M059J (cell line): ENCODE data around the gene MAPK4. TPM values are rescaled to one million over a fixed set of nuclear protein-coding genes. Genes with fewer than 3 reads are reported as not detected.
"Not testable (repeated sequence)": the region's sequence is repeated elsewhere in the genome, so short reads cannot be mapped to it uniquely, and the experiment has no call there.

Source experiments
- DNase-seq: peaks from one replicate; pipeline ENCODE4 v3.0.0-alpha.2; 2012; ENCODE audit warnings: low read depth
- total RNA-seq: library from RNA; depleted of rRNA; stranded (reverse); fragments of >200 nt; shearing (Covaris generic); gene quantifications from 2 replicates; pipeline ENCODE4 v1.2.3, GENCODE V29; 2014; rRNA removed

MAPK4 gene
- total RNA-seq: not detected in 2 replicates

DNA sequence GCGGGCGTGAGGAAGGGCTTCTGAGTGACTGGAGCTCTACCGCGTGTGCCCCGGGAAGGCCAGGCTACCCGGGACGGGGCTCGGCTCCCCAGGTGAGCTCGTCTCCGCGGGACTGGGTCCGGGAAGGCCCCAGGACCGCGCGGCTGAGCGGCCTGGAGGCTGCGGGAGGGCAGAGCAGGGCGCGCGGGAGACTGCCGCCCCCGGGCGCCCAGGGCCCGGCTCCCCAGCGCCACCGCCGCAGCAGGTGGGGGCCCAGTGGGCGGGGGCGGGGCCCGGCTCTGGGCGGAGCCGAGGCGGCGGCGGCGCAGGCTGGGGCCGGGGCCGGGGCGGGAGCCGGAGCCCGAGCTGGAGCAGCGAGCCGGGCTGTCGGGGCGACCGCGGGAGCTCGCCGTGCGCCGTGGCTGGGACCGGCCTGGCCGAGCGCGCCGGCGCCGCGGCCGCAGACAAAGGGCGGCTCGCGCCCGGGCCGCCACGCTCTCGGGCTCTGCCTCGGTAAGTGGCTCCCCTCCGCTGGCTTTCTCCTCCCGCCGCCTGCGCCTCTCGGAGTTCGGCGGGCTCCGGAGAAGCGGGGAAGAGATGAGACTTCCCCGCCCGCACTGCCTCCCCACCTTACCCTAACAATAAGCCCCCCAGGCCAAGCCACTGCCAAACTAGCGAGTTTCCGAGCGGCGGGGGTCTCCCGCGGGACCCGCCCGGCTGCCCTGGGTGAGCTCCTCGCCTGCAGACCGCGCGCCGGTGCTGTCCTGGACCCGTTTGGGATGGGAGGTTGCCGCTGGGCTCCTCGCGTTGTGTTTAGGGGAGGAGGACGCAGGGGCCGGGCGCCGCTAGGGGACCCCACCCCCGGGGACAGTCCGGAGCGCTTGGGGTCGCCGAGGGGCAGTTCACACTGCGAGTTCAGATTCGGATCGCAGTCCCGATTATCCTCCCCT, at the start of gene MAPK4:
Gene MAPK4 (plus strand): TSS at position 336 of the 929 bp plus-strand sequence. CDS start 103,872 bp downstream, outside the sequence.
- DNase-seq: peak; percentile 7

DNA sequence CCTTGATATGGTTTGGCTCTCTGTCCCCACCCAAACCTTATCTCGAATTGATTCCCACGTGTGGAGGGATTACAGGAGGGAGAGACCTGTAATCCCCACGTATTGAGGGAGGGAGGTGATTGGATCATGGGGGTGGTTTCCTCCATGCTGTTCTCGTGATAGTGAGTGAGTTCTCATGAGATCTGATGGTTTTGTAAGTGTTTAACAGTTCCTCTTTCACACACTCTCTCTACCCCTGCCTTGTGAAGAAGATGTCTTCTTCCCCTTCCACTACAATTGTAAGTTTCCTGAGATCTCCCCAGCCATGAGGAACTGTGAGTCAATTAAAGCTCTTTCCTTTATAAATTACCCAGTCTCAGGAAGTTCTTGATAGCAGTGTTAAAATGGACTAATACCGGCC, 42.6 kb upstream of the MAPK4 start:
- not testable (repeated sequence) for DNase-seq

DNA sequence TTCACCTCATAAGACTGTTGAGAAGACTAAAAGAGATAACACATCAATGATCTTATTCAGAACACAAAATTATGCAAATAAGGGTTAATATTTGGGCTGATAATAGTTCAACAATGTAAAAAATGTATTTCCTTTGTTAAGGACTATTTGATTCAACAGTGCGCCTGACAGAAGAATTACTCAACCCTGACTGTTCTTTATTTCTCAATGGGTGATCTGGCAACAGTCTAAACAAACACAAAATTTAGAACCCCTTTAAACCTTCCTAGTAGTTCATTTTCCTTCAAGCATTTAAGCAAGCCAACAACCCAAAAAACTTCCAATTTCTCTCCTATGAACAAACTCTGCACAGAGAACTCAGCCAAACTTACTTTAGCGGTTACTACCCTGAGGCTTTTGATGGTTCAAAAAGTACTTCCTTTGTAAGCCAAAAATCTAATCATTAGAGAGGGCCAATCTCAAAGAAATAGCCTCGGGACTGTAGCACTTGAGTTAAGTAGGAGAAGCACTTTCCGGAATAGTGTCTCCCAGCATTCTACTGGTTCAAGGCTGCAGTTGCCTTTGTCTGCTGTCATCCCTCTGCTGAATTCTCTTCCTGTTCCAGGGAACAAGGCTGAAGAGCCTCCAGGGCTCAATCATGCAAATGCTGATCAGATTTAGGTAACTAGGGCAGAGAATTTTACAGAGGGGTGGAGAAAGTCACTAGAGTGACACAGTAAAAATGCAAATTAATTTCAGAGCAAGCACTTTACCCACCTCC, 40.9 kb upstream of the MAPK4 start:
- DNase-seq: no peak

DNA sequence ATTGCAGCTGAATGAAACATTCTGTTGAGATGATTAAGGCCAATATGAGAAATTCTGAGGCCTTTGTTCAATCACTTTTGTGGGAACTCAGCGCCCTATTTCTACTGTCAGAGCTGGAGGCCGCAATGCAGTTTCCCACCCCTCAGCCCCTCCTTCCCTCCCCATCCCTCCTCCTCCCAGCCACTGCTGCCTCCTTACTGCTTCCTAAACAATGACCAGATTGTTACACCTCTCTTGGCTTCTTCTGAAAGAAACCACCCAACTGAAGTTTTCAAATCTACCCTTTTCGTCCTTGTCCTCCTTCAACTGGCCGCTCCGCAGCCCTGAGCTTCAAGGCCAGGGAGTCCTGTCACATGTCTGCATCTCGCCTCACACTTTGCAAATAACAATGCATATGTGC, 36.7 kb upstream of the MAPK4 start:
- no peak for DNase-seq

DNA sequence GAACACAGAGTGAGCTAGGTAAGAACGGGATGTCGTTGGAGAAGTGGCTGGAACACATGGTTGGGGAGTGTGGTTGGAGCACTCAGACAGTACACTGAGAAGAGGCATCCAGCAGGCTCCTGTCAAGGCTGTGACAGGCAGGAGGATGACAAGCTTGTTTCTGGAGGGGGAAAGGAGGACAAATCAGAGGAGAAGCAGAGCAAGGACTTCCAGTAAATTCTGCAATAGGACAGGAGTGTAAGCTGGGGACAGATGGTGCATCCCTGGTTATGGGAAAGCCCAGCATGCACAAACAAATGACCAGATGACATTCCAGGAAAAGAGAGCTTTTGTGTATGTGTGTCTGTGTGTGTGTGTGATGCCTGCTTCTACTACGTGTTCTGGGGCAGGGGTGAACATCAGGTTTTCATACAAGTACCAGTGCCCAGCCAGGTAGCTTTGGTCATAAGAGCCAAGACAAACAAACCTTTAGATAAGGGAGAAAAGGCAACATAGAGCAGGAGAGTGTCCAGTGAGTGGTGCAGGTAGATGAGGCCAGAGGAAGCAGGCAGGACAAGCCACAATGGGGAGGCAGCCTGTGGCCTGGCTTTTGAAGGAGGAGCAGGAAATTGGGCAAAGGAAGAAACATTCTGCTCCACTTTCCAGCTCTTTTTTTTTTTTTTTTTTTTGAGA, 32.1 kb upstream of the MAPK4 start:
- DNase-seq: no peak

DNA sequence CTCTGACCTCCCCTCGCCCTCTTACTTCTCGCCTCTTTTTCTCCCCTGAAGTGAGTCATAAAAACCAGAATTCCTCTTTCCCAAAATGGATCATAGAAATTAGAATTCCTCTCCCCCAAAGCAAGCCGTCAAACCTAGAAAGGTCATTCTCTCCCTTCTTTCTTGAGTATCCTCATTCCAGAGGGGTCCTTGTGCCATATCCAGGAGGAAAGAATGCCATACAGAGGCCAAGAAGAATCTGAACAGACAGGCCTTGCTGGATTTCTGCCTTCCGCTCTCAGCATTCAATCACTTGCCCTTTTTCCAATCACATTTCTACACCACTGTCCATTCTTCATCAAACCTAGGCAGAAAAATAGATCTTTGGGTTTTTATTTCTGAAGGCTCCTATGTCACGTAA, 31.1 kb upstream of the MAPK4 start:
- no peak for DNase-seq

DNA sequence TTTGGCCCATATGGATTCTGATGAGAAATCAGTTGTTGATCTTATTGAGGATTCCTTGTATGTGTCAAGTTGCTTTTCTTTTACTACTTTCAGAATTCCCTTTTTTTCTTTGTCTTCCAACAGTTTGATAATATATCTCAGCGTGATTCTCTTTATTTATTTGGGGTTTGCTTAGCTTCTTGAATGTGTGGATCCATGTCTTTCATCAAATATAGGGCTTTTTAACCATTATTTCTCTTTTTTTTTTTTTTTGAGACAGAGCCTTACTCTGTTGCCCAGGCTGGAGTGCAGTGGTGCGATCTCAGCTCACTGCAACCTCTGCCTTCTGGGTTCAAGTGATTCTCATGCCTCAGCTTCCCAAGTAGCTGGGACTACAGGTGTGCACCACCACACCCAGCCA, 26.1 kb upstream of the MAPK4 start:
- not testable (repeated sequence) for DNase-seq

DNA sequence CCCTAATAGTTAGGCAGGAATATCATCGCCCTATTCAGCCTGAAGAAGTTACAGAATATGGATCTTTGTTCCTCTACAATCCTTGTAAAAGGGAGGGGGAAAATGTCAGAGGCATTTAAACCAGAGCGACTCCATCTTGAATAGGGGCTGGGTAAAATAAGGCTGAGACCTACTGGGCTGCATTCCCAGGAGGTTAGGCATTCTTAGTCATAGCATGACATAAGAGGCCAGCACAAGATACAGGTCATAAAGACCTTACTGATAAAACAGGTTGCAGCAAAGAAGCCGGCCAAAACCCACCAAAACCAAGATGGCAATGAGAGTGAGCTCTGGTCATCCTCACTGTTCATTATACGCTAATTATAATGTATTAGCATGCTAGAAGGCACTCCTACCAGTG, 15.4 kb upstream of the MAPK4 start:
- DNase-seq: not testable (repeated sequence)

DNA sequence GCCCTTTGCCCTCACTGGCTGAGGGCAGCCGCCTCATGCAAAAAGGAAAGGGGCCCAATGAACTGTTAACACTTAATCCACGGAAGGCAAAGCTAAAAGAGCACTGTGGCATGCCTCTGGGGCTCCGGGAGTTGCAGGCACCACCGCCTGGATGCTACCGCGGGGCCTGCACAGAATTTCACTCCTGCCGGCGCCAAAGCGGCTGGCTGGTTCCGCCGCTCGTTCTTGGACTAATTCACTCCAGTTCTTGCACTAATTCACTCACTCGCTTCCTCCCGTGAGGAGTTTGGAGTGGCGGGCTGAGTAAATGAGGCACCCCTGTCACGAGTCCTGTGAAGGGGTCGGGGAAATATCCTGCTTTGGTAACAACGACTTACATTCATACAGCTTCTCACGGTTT, 14.0 kb upstream of the MAPK4 start:
- DNase-seq: no peak

DNA sequence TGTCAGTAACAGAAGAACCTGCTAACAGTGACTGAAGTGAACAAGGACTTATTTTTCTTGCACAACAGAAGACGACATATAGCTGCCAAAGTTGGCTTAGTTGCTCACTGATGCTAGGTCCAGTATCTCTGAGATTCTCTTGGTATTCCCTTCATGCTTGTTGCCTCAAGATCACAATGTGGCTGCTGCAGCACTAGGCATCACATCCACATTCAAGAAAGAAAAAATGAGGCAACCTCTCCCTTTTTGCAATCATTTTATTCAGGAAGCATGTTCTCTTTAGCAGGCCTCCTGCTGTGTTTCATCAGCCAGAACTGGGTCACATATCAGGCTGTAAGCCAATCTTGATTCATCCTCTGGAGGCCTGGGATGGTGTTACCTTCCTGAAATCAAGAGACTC, 11.7 kb upstream of the MAPK4 start:
- DNase-seq: no peak

DNA sequence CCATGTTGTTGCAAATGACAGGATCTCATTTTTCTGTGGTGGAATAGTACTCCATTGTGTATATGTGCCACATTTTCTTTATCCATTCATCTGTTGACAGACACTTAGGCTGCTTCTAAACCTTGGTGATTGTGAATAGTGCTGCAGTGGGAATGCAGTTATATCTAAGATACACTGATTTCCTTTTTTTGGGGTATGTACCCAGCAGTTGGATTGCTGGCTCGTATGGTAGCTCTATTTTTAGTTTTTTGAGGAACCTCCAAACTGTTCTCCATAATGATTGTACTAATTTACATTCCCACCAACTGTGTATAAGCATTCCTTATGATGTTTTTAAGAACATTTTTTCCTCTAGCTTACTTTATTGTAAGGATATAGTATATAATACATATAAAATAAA, 8.2 kb upstream of the MAPK4 start:
- DNase-seq: not testable (repeated sequence)

DNA sequence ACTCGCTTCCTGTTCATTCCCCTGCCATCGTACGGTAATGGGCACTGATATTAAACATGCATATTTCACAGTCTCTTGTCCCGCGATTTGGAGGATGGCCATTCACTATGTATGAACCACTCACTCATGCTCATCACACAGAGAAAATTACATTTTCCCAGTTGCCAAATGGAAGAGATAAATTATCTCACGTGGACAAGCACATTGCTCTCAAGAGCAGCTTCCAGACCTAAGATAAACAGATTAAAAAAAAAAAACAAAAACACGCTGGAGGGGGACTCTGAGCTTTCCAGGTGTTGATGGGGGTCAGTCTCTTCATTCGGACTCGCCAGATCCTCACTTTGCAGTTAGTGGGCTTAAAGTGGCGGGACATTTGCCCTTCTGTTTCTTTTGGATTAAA, 1.7 kb upstream of the MAPK4 start:
- no peak for DNase-seq

DNA sequence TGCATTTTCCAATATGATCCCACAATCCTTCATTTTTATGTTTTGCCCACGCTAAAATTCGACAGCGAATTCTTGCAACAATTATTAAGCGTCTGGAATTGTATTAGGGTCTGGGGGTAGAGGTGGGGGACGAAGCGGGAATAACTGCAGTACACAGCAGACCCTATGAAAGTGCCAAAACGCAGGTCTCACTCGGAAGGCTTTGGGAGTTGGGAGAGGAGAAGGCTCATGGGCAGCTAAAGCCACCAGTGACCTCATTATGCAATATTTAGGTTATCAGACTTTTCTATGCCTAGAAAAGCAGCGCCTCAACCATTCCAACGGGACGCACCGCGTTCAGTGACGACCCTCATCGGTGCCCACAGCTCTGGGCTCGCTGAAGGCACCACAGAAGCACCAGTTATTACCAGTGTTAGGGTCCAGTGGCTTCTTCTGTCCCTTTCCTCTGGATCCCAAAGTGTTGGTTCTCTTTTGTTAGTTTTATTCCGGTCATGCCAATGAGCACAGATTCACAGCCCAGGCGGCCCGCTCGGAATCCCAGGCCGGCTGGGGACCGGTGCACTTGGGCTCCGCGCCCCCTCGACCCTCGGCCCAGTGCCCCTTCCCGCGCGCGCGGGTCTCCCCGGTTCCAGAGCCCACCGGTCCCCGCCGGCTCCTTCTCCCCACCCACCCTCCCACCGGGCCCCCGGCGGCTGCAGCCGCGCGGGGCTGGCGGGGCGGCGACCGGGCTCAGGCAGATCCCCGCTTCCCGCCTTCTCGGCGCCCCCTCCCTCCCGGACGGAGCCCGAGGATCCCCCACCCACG, 737 bp upstream of the MAPK4 start:
- DNase-seq: no peak

DNA sequence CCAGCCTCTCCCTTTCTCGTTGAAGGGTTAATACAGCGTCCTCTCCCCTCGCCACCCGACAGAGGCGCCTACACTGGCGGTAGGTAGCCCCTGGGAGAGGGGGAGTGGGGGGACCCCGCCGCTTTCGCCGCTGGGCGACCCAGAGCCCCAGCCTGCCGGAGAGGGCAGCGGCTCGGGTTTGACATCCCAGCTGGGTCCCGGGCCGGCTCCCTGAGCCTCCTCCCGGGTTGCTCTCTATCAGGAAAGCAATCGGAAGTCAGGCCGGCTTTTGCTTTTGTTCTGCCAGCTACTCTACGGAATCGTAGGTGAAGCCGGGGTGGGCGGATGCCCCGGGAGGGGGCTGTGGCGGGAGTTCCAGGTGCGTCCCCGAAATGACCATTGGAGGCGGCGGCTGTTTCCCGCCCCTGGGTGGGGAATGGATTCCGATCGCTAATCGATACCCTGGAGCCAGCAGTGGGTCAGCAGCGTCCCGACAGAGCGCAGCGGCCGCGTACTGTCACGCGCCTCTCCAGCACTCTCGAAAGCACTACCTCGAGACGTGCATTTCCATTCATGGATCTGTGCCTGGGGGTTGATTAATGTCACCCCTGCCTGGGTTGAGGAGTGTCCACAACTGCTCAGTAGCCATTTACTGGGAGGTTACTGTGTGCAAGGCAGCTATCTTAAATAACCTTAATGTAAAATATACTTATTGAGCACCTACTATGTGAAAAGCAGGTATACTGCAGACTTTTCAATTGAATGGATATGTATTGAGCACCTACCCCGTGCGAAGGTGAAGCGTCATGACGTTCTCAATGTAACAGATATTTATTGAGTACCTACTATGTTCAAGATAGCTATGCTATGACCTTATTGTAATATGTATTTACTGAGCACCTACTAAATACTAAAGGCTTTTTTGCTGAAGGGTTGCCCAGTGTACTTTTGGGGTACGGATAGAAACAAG, 1.1 kb downstream of the MAPK4 start:
- peak; percentile 2 for DNase-seq

DNA sequence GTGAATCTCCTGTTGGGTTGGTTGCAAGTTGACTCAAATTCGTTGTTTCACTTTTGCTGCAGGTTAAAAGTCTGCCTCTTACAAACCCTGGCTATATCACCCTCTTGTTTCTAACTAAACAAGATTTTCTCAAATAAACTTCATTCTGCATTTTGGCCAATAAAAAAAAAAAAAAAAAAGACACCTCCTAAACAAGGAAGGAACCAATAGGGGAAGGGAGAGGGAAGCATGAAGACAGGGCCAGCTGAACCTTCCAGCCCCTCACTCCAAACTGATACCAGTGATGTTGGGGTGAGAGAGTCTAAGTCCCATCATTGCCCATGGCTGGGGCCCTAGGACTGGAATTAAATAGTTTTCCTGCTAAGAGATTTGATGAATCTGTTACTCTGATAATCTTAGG, 2.4 kb downstream of the MAPK4 start:
- not testable (repeated sequence) for DNase-seq

DNA sequence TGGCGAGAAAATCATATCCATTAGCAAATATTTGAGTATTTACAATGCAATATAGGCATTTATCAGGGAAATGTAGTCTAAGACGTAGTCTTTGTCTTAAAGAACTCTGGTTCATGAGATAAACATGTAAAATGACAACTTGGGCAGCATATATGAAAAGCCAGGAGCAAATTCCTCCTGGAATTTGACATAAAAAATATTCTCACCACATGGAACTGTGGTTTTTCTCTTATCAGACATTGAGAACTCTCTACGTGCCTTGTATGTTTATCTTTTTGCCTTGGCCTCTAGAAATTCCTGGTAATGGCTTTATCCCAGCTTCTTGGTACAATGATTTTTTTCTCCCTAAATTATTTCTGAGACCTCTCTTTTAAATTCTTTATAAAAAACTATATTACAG, 2.8 kb downstream of the MAPK4 start:
- no peak for DNase-seq

DNA sequence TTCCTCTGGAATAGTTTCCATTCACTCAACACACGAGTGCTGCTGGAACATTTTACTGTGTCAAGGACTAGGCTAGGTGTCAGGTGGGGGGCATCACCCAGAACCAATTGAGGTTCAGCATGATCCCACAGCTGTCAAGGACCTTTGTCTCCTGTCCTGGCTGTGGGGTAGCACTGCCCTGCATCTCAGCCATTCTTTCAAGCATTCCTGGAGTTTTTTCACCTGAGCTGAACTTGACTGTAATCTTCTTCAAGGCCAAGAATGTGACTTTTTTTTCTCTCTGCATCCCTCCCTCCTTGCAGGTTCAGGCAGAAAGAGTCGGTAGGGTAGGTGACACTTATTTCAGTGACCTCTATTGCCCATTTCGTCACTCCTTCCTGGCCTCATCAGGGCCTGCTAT, 3.5 kb downstream of the MAPK4 start:
- DNase-seq: no peak

DNA sequence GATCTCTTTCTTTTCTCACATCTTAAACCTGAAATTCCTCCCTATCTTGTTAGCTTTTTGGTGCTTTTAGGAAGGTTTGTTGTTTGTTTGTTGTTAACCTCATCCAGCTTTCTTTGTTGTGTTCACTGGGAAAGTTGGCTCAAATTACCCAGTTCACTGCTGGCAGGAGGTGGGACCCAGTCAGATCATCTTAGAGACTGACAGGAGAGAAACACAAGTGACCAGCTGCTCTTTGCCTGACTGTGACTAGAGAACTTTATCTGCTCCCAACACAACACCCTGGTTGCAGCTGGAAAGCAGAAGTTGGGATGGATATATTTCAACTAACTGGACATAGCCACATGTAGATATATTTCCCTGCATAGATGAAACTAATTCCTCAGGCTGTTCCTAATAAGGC, 10.0 kb downstream of the MAPK4 start:
- DNase-seq: no peak

DNA sequence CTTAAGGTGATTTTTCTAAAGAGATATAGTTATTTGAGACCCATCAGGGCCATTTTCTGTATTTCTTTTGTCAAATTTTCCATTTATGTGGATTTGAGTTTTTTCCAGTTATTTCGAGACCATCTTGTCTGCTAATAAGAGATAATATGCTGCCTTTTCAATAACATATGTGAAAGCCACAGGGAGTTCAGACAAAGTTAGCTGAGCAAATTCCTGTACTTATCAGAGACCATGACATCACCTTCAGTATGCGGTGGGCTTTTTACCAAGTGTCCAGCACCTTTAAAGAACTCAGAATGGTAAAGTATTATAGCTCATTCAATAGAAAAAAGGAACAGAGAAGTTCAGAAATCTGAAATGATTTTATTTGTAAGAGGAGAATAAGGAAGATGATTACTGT, 11.7 kb downstream of the MAPK4 start:
- no peak for DNase-seq

DNA sequence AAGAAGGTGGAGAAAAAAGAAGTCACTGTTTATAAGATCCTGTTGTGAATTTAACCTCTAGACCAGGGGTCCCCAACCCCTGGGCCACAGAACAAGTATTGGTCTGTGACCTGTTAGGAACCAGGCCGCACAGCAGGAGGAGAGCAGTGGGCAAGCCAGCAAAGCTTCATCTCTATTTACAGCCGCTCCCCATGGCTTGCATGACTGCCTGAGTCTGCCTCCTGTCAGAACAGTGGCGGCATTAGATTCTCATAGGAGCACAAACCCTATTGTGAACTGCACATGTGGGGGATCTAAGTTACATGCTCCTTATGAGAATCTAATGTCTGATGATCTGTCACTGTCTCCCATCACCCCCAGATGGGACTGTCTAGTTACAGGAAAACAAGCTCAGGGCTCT, 13.3 kb downstream of the MAPK4 start:
- DNase-seq: not testable (repeated sequence)
